ENCODE measurements around the gene CTR9.

Gene CTR9

GRCh38 chr11:10805741-10806140 is 54.7 kb downstream of the CTR9 start:
- no peak for TF ChIP-seq SIN3A (IDR thresholded peaks at IDR 0.05; ENCODE audit: borderline replicate concordance, insufficient read depth, low read length)
- no peak for TF ChIP-seq POLR2AphosphoS5 (IDR thresholded peaks at IDR 0.05; ENCODE audit: low read depth, low read length)
- TF ChIP-seq TAF1 (IDR thresholded peaks at IDR 0.05; ENCODE audit: borderline replicate concordance, insufficient read depth, low read length) = no peak
- no peak for TF ChIP-seq REST (IDR thresholded peaks at IDR 0.05; ENCODE audit: insufficient read depth in 1 of 2, low read depth in 2 of 2, low read length in 2 of 2)
- no peak for TF ChIP-seq FOXP2 (optimal IDR thresholded peaks at IDR 0.05; ENCODE audit: borderline replicate concordance, extremely low read depth, extremely low read length, insufficient read depth)

GRCh38 chr11:10806206-10806605 is 55.2 kb downstream of the CTR9 start:
- TF ChIP-seq SIN3A (IDR thresholded peaks at IDR 0.05; ENCODE audit: borderline replicate concordance, insufficient read depth, low read length) (no peak), POLR2AphosphoS5 (IDR thresholded peaks at IDR 0.05; ENCODE audit: low read depth, low read length) (no peak), REST (IDR thresholded peaks at IDR 0.05; ENCODE audit: insufficient read depth in 1 of 2, low read depth in 2 of 2, low read length in 2 of 2) (no peak), TAF1 (IDR thresholded peaks at IDR 0.05; ENCODE audit: borderline replicate concordance, insufficient read depth, low read length) (no peak), FOXP2 (optimal IDR thresholded peaks at IDR 0.05; ENCODE audit: borderline replicate concordance, extremely low read depth, extremely low read length, insufficient read depth) (no peak)

- TF ChIP-seq FOXP2 (optimal IDR thresholded peaks at IDR 0.05; ENCODE audit: borderline replicate concordance, extremely low read depth, extremely low read length, insufficient read depth) = no peak
- TF ChIP-seq REST (IDR thresholded peaks at IDR 0.05; ENCODE audit: insufficient read depth in 1 of 2, low read depth in 2 of 2, low read length in 2 of 2) = no peak
- 0 out of 2 replicates have a peak, but pooled peaks have one; percentile 24 for TF ChIP-seq TAF1 (IDR thresholded peaks at IDR 0.05; ENCODE audit: borderline replicate concordance, insufficient read depth, low read length)
- TF ChIP-seq SIN3A (IDR thresholded peaks at IDR 0.05; ENCODE audit: borderline replicate concordance, insufficient read depth, low read length) = peak; percentile 91; the same call in 1 of the 2 replicates
- no peak for TF ChIP-seq POLR2AphosphoS5 (IDR thresholded peaks at IDR 0.05; ENCODE audit: low read depth, low read length)
These were observed 56.6 kb downstream of the CTR9 start for GRCh38 chr11:10807493-10808234.

GRCh38 chr11:10808235-10808552 is 57.1 kb downstream of the CTR9 start:
- TF ChIP-seq TAF1 (IDR thresholded peaks at IDR 0.05; ENCODE audit: borderline replicate concordance, insufficient read depth, low read length) (no peak), POLR2AphosphoS5 (IDR thresholded peaks at IDR 0.05; ENCODE audit: low read depth, low read length) (no peak), REST (IDR thresholded peaks at IDR 0.05; ENCODE audit: insufficient read depth in 1 of 2, low read depth in 2 of 2, low read length in 2 of 2) (no peak)
